ENCODE measurements around the gene ANKRD9.

Gene ANKRD9

GRCh38 chr14:102479777-102480176 is 29.8 kb downstream of the ANKRD9 start:
- no peak for DNase-seq
- Histone ChIP-seq H3K9me3 (ENCODE audit: control extremely low read depth in 1 of 5, control insufficient read depth in 4 of 5, insufficient read depth in 2 of 5, low read depth in 1 of 5, low read length in 4 of 5) (peaks cover 0 to 7% (median 0%) of the 10 kb centered on the region in 5 experiments), H3K27ac (ENCODE audit: insufficient read depth in 1 of 2, low read depth in 1 of 2, low read length in 2 of 2, poor library complexity in 1 of 2, severe bottlenecking in 2 of 2) (no peak overlapping the region), H3K27me3 (replicated peaks in 2 of 5; ENCODE audit: control insufficient read depth in 4 of 5, insufficient read depth in 5 of 5, low read length in 4 of 5) (no peaks in the 10 kb centered on the region), H3K4me3 (ENCODE audit: control insufficient read depth in 1 of 7, extremely low read depth in 1 of 7, insufficient read depth in 4 of 7, low read depth in 2 of 7, low read length in 6 of 7) (peak overlapping the region in 1 of 7 experiments; percentile 24), H3K4me1 (ENCODE audit: control extremely low read depth in 1 of 4, control insufficient read depth in 4 of 4, insufficient read depth in 4 of 4, low read length in 3 of 4) (peaks cover 0 to 4% (median 1%) of the 10 kb centered on the region in 4 experiments), H3K36me3 (ENCODE audit: control insufficient read depth in 4 of 4, insufficient read depth in 4 of 4, low read length in 3 of 4) (peaks cover 0 to 4% (median 3%) of the 10 kb centered on the region in 4 experiments)
- ChIA-PET CTCF (no interaction called here), POLR2A (interaction anchor here (0.6 kb wide), 2 partner anchors 12 to 1056 kb away, joined by 3 to 5 read pairs; no protein-coding TSS in a partner anchor)
- WGBS (ENCODE audit: insufficient coverage) = 77% methylated on average over 6 of the region's 7 CpGs

GRCh38 chr14:102479107-102479506 is 30.5 kb downstream of the ANKRD9 start:
- ChIA-PET CTCF (interaction anchor here (0.6 kb wide), 1 partner anchor 180 kb away, joined by 3 read pairs; no protein-coding TSS in a partner anchor), POLR2A (no interaction called here)
- no peak overlapping the region for H3K4me3 ChIP-seq (ENCODE audit: control insufficient read depth in 1 of 7, extremely low read depth in 1 of 7, insufficient read depth in 4 of 7, low read depth in 2 of 7, low read length in 6 of 7)
- H3K27me3 ChIP-seq (replicated peaks in 2 of 5; ENCODE audit: control insufficient read depth in 4 of 5, insufficient read depth in 5 of 5, low read length in 4 of 5) = no peaks in the 10 kb centered on the region
- DNase-seq = no peak
- 100% methylated on average over 2 of the region's 2 CpGs for WGBS (ENCODE audit: insufficient coverage)
- H3K4me1 ChIP-seq (ENCODE audit: control extremely low read depth in 1 of 4, control insufficient read depth in 4 of 4, insufficient read depth in 4 of 4, low read length in 3 of 4) = peaks cover 0 to 4% (median 1%) of the 10 kb centered on the region in 4 experiments
- H3K36me3 ChIP-seq (ENCODE audit: control insufficient read depth in 4 of 4, insufficient read depth in 4 of 4, low read length in 3 of 4) = peaks cover 0 to 4% (median 3%) of the 10 kb centered on the region in 4 experiments
- H3K9me3 ChIP-seq (ENCODE audit: control extremely low read depth in 1 of 5, control insufficient read depth in 4 of 5, insufficient read depth in 2 of 5, low read depth in 1 of 5, low read length in 4 of 5) = peaks cover 0 to 7% (median 0%) of the 10 kb centered on the region in 5 experiments
- no peak overlapping the region for H3K27ac ChIP-seq (ENCODE audit: insufficient read depth in 1 of 2, low read depth in 1 of 2, low read length in 2 of 2, poor library complexity in 1 of 2, severe bottlenecking in 2 of 2)

GRCh38 chr14:102474934-102475333 is 34.6 kb downstream of the ANKRD9 start:
- Histone ChIP-seq H3K4me3 (ENCODE audit: control insufficient read depth in 1 of 7, extremely low read depth in 1 of 7, insufficient read depth in 4 of 7, low read depth in 2 of 7, low read length in 6 of 7) (no peak overlapping the region), H3K36me3 (ENCODE audit: control insufficient read depth in 4 of 4, insufficient read depth in 4 of 4, low read length in 3 of 4) (peaks cover 0 to 7% (median 4%) of the 10 kb centered on the region in 4 experiments), H3K27me3 (replicated peaks in 2 of 5; ENCODE audit: control insufficient read depth in 4 of 5, insufficient read depth in 5 of 5, low read length in 4 of 5) (no peaks in the 10 kb centered on the region), H3K27ac (ENCODE audit: insufficient read depth in 1 of 2, low read depth in 1 of 2, low read length in 2 of 2, poor library complexity in 1 of 2, severe bottlenecking in 2 of 2) (no peak overlapping the region), H3K4me1 (ENCODE audit: control extremely low read depth in 1 of 4, control insufficient read depth in 4 of 4, insufficient read depth in 4 of 4, low read length in 3 of 4) (peaks cover 0 to 11% (median 4%) of the 10 kb centered on the region in 4 experiments), H3K9me3 (ENCODE audit: control extremely low read depth in 1 of 5, control insufficient read depth in 4 of 5, insufficient read depth in 2 of 5, low read depth in 1 of 5, low read length in 4 of 5) (no peaks in the 10 kb centered on the region)
- no peak for DNase-seq
- ChIA-PET CTCF (interaction anchor here (0.5 kb wide), 1 partner anchor 115 kb away, joined by 3 read pairs; no protein-coding TSS in a partner anchor), POLR2A (no interaction called here)
- WGBS (ENCODE audit: insufficient coverage) = 100% methylated on average over 4 of the region's 5 CpGs

- Histone ChIP-seq H3K27me3 (replicated peaks in 2 of 5; ENCODE audit: control insufficient read depth in 4 of 5, insufficient read depth in 5 of 5, low read length in 4 of 5) (no peaks in the 10 kb centered on the region), H3K27ac (ENCODE audit: insufficient read depth in 1 of 2, low read depth in 1 of 2, low read length in 2 of 2, poor library complexity in 1 of 2, severe bottlenecking in 2 of 2) (no peak overlapping the region), H3K36me3 (ENCODE audit: control insufficient read depth in 4 of 4, insufficient read depth in 4 of 4, low read length in 3 of 4) (peaks cover 0 to 7% (median 5%) of the 10 kb centered on the region in 4 experiments), H3K4me1 (ENCODE audit: control extremely low read depth in 1 of 4, control insufficient read depth in 4 of 4, insufficient read depth in 4 of 4, low read length in 3 of 4) (peaks cover 0 to 11% (median under 1%) of the 10 kb centered on the region in 4 experiments), H3K4me3 (ENCODE audit: control insufficient read depth in 1 of 7, extremely low read depth in 1 of 7, insufficient read depth in 4 of 7, low read depth in 2 of 7, low read length in 6 of 7) (no peak overlapping the region), H3K9me3 (ENCODE audit: control extremely low read depth in 1 of 5, control insufficient read depth in 4 of 5, insufficient read depth in 2 of 5, low read depth in 1 of 5, low read length in 4 of 5) (peaks cover 0 to 3% (median 0%) of the 10 kb centered on the region in 5 experiments)
- POLR2A ChIA-PET = no interaction called here
- DNase-seq = no peak
- CTCF ChIA-PET = no interaction called here
- WGBS (ENCODE audit: insufficient coverage) = no CpG with 5 or more reads among the region's 2 CpGs
Observed at GRCh38 chr14:102473559-102473958, 36.0 kb downstream of the ANKRD9 start.

- POLR2A ChIA-PET = interaction anchor here (0.6 kb wide), 1 partner anchor 42 kb away, joined by 3 read pairs; no protein-coding TSS in a partner anchor
Observed at GRCh38 chr14:102472791-102473150, 36.8 kb downstream of the ANKRD9 start.

GRCh38 chr14:102471921-102472790 is 37.4 kb downstream of the ANKRD9 start:
- CTCF ChIA-PET = interaction anchor here (1.4 to 1.5 kb wide), 2 partner anchors 19 to 33 kb away, joined by 3 to 7 read pairs; no protein-coding TSS in a partner anchor
- H3K4me1 ChIP-seq (ENCODE audit: control extremely low read depth in 1 of 4, control insufficient read depth in 4 of 4, insufficient read depth in 4 of 4, low read length in 3 of 4) = peaks cover 0 to 11% (median under 1%) of the 10 kb centered on the region in 4 experiments
- H3K36me3 ChIP-seq (ENCODE audit: control insufficient read depth in 4 of 4, insufficient read depth in 4 of 4, low read length in 3 of 4) = peaks cover 0 to 8% (median 5%) of the 10 kb centered on the region in 4 experiments
- DNase-seq = no peak
- WGBS (ENCODE audit: insufficient coverage) = 95% methylated on average over 5 of the region's 8 CpGs
- H3K4me3 ChIP-seq (ENCODE audit: control insufficient read depth in 1 of 7, extremely low read depth in 1 of 7, insufficient read depth in 4 of 7, low read depth in 2 of 7, low read length in 6 of 7) = no peak overlapping the region
- H3K27me3 ChIP-seq (replicated peaks in 2 of 5; ENCODE audit: control insufficient read depth in 4 of 5, insufficient read depth in 5 of 5, low read length in 4 of 5) = no peaks in the 10 kb centered on the region
- H3K27ac ChIP-seq (ENCODE audit: insufficient read depth in 1 of 2, low read depth in 1 of 2, low read length in 2 of 2, poor library complexity in 1 of 2, severe bottlenecking in 2 of 2) = no peak overlapping the region
- peaks cover 0 to 3% (median 0%) of the 10 kb centered on the region in 5 experiments for H3K9me3 ChIP-seq (ENCODE audit: control extremely low read depth in 1 of 5, control insufficient read depth in 4 of 5, insufficient read depth in 2 of 5, low read depth in 1 of 5, low read length in 4 of 5)
- POLR2A ChIA-PET = interaction anchor here (0.6 kb wide), 1 partner anchor 275 kb away, joined by 3 read pairs; no protein-coding TSS in a partner anchor

More at GRCh38 chr14:102472791-102473150, 36.8 kb downstream of the ANKRD9 start:
- Histone ChIP-seq H3K4me1 (ENCODE audit: control extremely low read depth in 1 of 4, control insufficient read depth in 4 of 4, insufficient read depth in 4 of 4, low read length in 3 of 4) (peaks cover 0 to 11% (median under 1%) of the 10 kb centered on the region in 4 experiments), H3K4me3 (ENCODE audit: control insufficient read depth in 1 of 7, extremely low read depth in 1 of 7, insufficient read depth in 4 of 7, low read depth in 2 of 7, low read length in 6 of 7) (no peak overlapping the region), H3K9me3 (ENCODE audit: control extremely low read depth in 1 of 5, control insufficient read depth in 4 of 5, insufficient read depth in 2 of 5, low read depth in 1 of 5, low read length in 4 of 5) (peaks cover 0 to 3% (median 0%) of the 10 kb centered on the region in 5 experiments), H3K36me3 (ENCODE audit: control insufficient read depth in 4 of 4, insufficient read depth in 4 of 4, low read length in 3 of 4) (peaks cover 0 to 7% (median 5%) of the 10 kb centered on the region in 4 experiments), H3K27me3 (replicated peaks in 2 of 5; ENCODE audit: control insufficient read depth in 4 of 5, insufficient read depth in 5 of 5, low read length in 4 of 5) (no peaks in the 10 kb centered on the region), H3K27ac (ENCODE audit: insufficient read depth in 1 of 2, low read depth in 1 of 2, low read length in 2 of 2, poor library complexity in 1 of 2, severe bottlenecking in 2 of 2) (no peak overlapping the region)
- WGBS (ENCODE audit: insufficient coverage) = 98% methylated on average over 9 of the region's 9 CpGs
- DNase-seq = no peak
- CTCF ChIA-PET = no interaction called here
